CD4-positive, alpha-beta T cell (primary cell): Measurements from ENCODE around the gene ANKS1B. TPM values are rescaled to one million over a fixed set of nuclear protein-coding genes. Genes with fewer than 3 reads are reported as not detected.

Source experiments
- ATAC-seq: fragments of 200-7000 bp; cut with Tn5 transposase; one replicate; pipeline ENCODE4 v1.10.0; 2022; ENCODE audit warnings: mild to moderate bottlenecking; ENCODE audit not compliant: poor library complexity
- CTCF ChIA-PET: fragments of 350-600 bp; sonication (Branson Sonifier 250); formaldehyde crosslinking; loops from one replicate; lab custom pipeline; 2021; ENCODE audit warnings: antibody characterized with exemption, inconsistent platforms; lab: Charles Lee
- POLR2A ChIA-PET: fragments of 350-600 bp; sonication (Branson Sonifier 250); formaldehyde crosslinking; loops from one replicate; lab custom pipeline; 2021; ENCODE audit warnings: antibody characterized with exemption, inconsistent platforms; lab: Charles Lee
- DNase-seq, 14 experiments: peaks; one replicate each; pipeline ENCODE4 v3.0.0-alpha.2; 2013 to 2020; ENCODE audit warnings: mixed read lengths in 2 of 14
- H3K27ac ChIP-seq, 2 donors: one replicate each; pipeline versions ENCODE4 v1.5.1 to v1.7.0; 2013; ENCODE audit warnings: low read length in 2 of 2, low read depth in 1 of 2, mild to moderate bottlenecking in 1 of 2
- H3K27me3 ChIP-seq, 2 experiments: 1 replicate in 1 of 2; 2 replicates in 1 of 2; pipeline versions ENCODE4 v1.6.1 to v1.7.0; 2013; ENCODE audit warnings: low read length in 2 of 2, control low read depth in 1 of 2, mild to moderate bottlenecking in 1 of 2, moderate library complexity in 1 of 2; ENCODE audit not compliant: insufficient read depth in 2 of 2, control insufficient read depth in 1 of 2
- H3K36me3 ChIP-seq: one replicate; pipeline ENCODE4 v1.6.1; 2013; ENCODE audit warnings: low read length, control low read depth; ENCODE audit not compliant: insufficient read depth
- H3K4me1 ChIP-seq: one replicate; pipeline ENCODE4 v1.6.1; 2013; ENCODE audit warnings: low read length, control low read depth; ENCODE audit not compliant: insufficient read depth
- H3K4me3 ChIP-seq: one replicate; pipeline ENCODE4 v1.5.1; 2013; ENCODE audit warnings: mild to moderate bottlenecking, low read length, moderate library complexity
- H3K9me3 ChIP-seq, 2 experiments: 1 replicate in 1 of 2; 2 replicates in 1 of 2; pipeline versions ENCODE4 v1.6.1 to v1.7.0; 2013; ENCODE audit warnings: low read length in 2 of 2, mild to moderate bottlenecking in 2 of 2, control low read depth in 1 of 2, moderate library complexity in 1 of 2; ENCODE audit not compliant: control insufficient read depth in 1 of 2, insufficient read depth in 1 of 2
- H3K27ac Mint-ChIP-seq: one replicate; pipeline ENCODE4 v1.8.0; 2020; ENCODE audit warnings: mixed read lengths
- H3K27me3 Mint-ChIP-seq: one replicate; pipeline ENCODE4 v1.8.0; 2021; ENCODE audit warnings: mixed read lengths
- H3K36me3 Mint-ChIP-seq: one replicate; pipeline ENCODE4 v1.8.0; 2021; ENCODE audit warnings: low read depth, mixed read lengths
- H3K4me1 Mint-ChIP-seq: one replicate; pipeline ENCODE4 v1.8.0; 2021; ENCODE audit warnings: low read depth, mixed read lengths
- H3K4me3 Mint-ChIP-seq: one replicate; pipeline ENCODE4 v1.8.0; 2020; ENCODE audit warnings: mild to moderate bottlenecking, mixed read lengths
- H3K9me3 Mint-ChIP-seq: one replicate; pipeline ENCODE4 v1.8.0; 2020; ENCODE audit warnings: mixed read lengths
- intact Hi-C, 2 experiments: fragments of 100-400 bp; cut with DNase I in 1 of 2; cut with micrococcal nuclease in 1 of 2; formaldehyde crosslinking; loops; one replicate each; pipeline versions ENCODE4 v1.15.1 to v1.9.0; 2023 to 2025; cut with DNase I, micrococcal nuclease
- total RNA-seq, 174 experiments: library from RNA in 2 of 174; stranded (reverse) in 2 of 174; gene quantifications; one replicate each; pipeline ENCODE4 v1.2.3 and lab custom pipeline; 2021 to 2026
- TF ChIP-seq, protein P1 (sequence below): fragments of 200-600 bp; IDR thresholded peaks from one replicate; pipeline ENCODE4 v1.8.0; 2022; ENCODE audit warnings: antibody characterized with exemption, mild to moderate bottlenecking

Gene ANKS1B
- total RNA-seq, 2 experiments from 2014 or later, result 0.16 to 1.1 TPM

DNA sequence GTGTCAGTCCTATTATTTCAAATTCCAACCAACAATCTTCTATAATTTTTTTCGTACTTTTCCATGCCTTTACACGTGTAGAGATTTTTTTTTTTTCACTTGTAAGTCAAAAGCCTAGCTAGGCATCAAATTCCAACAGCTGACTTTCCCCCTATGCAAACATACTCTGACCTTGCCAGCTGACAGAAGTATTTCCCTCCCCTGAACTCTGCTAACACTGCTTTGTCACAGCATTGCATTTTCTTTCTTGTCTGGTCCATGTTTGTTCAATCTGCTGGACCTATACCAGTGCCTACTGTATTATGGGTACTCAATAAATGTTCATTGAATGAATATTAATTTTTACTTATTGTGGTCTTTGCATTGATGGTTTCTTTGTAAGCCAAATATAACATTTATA is 772.5 kb downstream of the ANKS1B start:
- DNase-seq, result no peak
- H3K36me3 Mint-ChIP-seq, result no peaks in the 10 kb centered on the region
- ATAC-seq, result no peak
- Histone ChIP-seq H3K4me3 (no peak overlapping the region), H3K27ac (no peak overlapping the region), H3K9me3 (peaks cover 0 to 5% of the 10 kb centered on the region in 2 experiments), H3K4me1 (no peaks in the 10 kb centered on the region), H3K36me3 (no peaks in the 10 kb centered on the region), H3K27me3 (no peaks in the 10 kb centered on the region)
- H3K4me1 Mint-ChIP-seq, result no peaks in the 10 kb centered on the region
- intact Hi-C loops, result no loop called here
- CTCF ChIA-PET, result no interaction called here
- no peak overlapping the region for H3K27ac Mint-ChIP-seq
- peaks cover 7% of the 10 kb centered on the region for H3K9me3 Mint-ChIP-seq
- no peak overlapping the region for H3K4me3 Mint-ChIP-seq
- H3K27me3 Mint-ChIP-seq, result no peaks in the 10 kb centered on the region
- TF ChIP-seq, protein P1, sequence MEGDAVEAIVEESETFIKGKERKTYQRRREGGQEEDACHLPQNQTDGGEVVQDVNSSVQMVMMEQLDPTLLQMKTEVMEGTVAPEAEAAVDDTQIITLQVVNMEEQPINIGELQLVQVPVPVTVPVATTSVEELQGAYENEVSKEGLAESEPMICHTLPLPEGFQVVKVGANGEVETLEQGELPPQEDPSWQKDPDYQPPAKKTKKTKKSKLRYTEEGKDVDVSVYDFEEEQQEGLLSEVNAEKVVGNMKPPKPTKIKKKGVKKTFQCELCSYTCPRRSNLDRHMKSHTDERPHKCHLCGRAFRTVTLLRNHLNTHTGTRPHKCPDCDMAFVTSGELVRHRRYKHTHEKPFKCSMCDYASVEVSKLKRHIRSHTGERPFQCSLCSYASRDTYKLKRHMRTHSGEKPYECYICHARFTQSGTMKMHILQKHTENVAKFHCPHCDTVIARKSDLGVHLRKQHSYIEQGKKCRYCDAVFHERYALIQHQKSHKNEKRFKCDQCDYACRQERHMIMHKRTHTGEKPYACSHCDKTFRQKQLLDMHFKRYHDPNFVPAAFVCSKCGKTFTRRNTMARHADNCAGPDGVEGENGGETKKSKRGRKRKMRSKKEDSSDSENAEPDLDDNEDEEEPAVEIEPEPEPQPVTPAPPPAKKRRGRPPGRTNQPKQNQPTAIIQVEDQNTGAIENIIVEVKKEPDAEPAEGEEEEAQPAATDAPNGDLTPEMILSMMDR, result no peak
- POLR2A ChIA-PET, result no interaction called here

GRCh38 chr12:99205111-99205510 is 779.6 kb downstream of the ANKS1B start:
- H3K9me3 Mint-ChIP-seq, result no peaks in the 10 kb centered on the region
- H3K27ac ChIP-seq, result no peak overlapping the region
- H3K4me1 ChIP-seq, result no peaks in the 10 kb centered on the region
- no peak for ATAC-seq
- H3K9me3 ChIP-seq, result peaks cover 0 to 3% of the 10 kb centered on the region in 2 experiments
- H3K4me3 ChIP-seq, result no peak overlapping the region
- no peak overlapping the region for H3K27ac Mint-ChIP-seq
- H3K36me3 Mint-ChIP-seq, result no peaks in the 10 kb centered on the region
- H3K4me3 Mint-ChIP-seq, result no peak overlapping the region
- ChIA-PET CTCF (no interaction called here), POLR2A (no interaction called here)
- no peaks in the 10 kb centered on the region for H3K27me3 Mint-ChIP-seq
- TF ChIP-seq, protein P1, result no peak
- intact Hi-C loops, result no loop called here
- H3K4me1 Mint-ChIP-seq, result no peaks in the 10 kb centered on the region
- H3K27me3 ChIP-seq, result no peaks in the 10 kb centered on the region
- H3K36me3 ChIP-seq, result no peaks in the 10 kb centered on the region
- no peak for DNase-seq

- Mint-ChIP-seq H3K27me3 (no peaks in the 10 kb centered on the region), H3K4me1 (no peaks in the 10 kb centered on the region), H3K36me3 (no peaks in the 10 kb centered on the region), H3K4me3 (no peak overlapping the region), H3K9me3 (peaks cover 2% of the 10 kb centered on the region), H3K27ac (no peak overlapping the region)
- POLR2A ChIA-PET, result no interaction called here
- TF ChIP-seq, protein P1, result no peak
- no peak for DNase-seq
- peaks cover 0 to 3% of the 10 kb centered on the region in 2 experiments for H3K9me3 ChIP-seq
- no peaks in the 10 kb centered on the region for H3K36me3 ChIP-seq
- H3K27me3 ChIP-seq, result no peaks in the 10 kb centered on the region
- H3K4me3 ChIP-seq, result no peak overlapping the region
- CTCF ChIA-PET, result no interaction called here
- ATAC-seq, result no peak
- intact Hi-C loops, result no loop called here
- H3K27ac ChIP-seq, result no peak overlapping the region
- no peaks in the 10 kb centered on the region for H3K4me1 ChIP-seq
Observed at GRCh38 chr12:99201906-99202645, 782.7 kb downstream of the ANKS1B start.
